SH-SY5Y (cell line): ENCODE measurements around the gene NOCT.

Source experiments
- GATA2 ChIP-seq: IDR thresholded peaks from 2 replicates; pipeline ENCODE4 v1.6.1; 2011; ENCODE audit warnings: mild to moderate bottlenecking, low read depth, low read length
- GATA3 ChIP-seq: IDR thresholded peaks from 2 replicates; pipeline ENCODE4 v1.6.1; 2011; ENCODE audit warnings: low read depth, mild to moderate bottlenecking, low read length, moderate library complexity

DNA sequence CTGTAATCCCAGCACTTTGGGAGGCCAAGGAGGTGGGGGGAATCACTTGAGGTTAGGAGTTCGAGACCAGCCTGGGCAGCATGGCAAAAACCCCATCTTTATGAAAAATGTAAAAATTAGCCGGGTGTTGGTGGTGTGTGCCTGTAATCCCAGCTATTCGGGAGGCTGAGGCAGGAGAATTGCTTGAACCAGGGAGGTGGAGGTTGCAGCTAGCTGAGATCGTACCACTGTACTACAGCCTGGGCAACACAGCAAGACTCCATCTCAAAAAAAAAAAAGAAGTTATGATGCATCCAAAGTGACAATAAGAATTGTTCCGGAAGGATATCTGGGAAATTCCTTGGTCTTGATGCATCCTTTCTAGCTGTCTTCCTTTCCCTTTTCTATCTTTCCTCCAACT lies 7.3 kb downstream of the NOCT start:
- no peak for TF ChIP-seq GATA3
- no peak for TF ChIP-seq GATA2
